ENCODE data around the gene SMIM41. TPM values are rescaled to one million over a fixed set of nuclear protein-coding genes. Genes with fewer than 3 reads are reported as not detected.

Gene SMIM41
- total RNA-seq, 1 donor from 2014 or later, result 1.5 TPM

DNA sequence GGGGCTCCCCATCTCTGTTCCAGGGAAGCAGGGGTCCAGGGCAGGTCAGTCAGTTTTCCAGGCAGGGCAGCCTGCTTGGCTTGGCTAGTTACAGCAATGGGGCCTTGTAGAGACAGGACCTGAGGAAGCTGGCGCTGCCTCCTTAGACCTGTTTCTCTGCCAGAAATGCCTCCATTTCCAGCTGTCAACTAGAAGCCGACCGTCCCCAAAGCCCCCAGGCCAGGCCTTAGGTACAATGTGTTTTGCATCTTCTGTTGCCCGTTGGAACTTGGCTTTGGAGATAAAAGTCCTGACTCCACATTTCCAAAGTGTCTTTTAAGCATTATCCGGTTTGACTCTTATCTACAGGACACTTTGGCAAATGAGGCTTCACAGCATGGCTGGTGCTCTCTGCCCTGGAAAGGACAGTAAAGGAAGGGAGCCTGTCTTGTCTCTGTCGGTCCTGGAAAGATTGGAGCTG, 69.7 kb downstream of the SMIM41 start:
- DNase-seq (ENCODE audit: extremely low spot score in 2 of 2), result no peak
- intact Hi-C loops (cut with DNase I), result loop anchor here (10.0 kb wide), 1 partner anchor 826 kb away; no protein-coding TSS in a partner anchor
- H3K27ac ChIP-seq, result peak overlapping the region; percentile 98
- H3K4me1 ChIP-seq, result peaks cover 89% of the 10 kb centered on the region
- TF ChIP-seq POLR2A (IDR thresholded peaks at IDR 0.05) (no peak), POLR2AphosphoS5 (IDR thresholded peaks at IDR 0.05; ENCODE audit: insufficient read depth in 1 of 2, low read depth in 1 of 2) (no peak)
- TF ChIP-seq, protein P1, sequence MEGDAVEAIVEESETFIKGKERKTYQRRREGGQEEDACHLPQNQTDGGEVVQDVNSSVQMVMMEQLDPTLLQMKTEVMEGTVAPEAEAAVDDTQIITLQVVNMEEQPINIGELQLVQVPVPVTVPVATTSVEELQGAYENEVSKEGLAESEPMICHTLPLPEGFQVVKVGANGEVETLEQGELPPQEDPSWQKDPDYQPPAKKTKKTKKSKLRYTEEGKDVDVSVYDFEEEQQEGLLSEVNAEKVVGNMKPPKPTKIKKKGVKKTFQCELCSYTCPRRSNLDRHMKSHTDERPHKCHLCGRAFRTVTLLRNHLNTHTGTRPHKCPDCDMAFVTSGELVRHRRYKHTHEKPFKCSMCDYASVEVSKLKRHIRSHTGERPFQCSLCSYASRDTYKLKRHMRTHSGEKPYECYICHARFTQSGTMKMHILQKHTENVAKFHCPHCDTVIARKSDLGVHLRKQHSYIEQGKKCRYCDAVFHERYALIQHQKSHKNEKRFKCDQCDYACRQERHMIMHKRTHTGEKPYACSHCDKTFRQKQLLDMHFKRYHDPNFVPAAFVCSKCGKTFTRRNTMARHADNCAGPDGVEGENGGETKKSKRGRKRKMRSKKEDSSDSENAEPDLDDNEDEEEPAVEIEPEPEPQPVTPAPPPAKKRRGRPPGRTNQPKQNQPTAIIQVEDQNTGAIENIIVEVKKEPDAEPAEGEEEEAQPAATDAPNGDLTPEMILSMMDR (IDR thresholded peaks at IDR 0.05), result no peak
- no peak overlapping the region for H3K4me3 ChIP-seq
- no peaks in the 10 kb centered on the region for H3K36me3 ChIP-seq
- H3K9me3 ChIP-seq, result no peaks in the 10 kb centered on the region
- H3K27me3 ChIP-seq, result no peaks in the 10 kb centered on the region

DNA sequence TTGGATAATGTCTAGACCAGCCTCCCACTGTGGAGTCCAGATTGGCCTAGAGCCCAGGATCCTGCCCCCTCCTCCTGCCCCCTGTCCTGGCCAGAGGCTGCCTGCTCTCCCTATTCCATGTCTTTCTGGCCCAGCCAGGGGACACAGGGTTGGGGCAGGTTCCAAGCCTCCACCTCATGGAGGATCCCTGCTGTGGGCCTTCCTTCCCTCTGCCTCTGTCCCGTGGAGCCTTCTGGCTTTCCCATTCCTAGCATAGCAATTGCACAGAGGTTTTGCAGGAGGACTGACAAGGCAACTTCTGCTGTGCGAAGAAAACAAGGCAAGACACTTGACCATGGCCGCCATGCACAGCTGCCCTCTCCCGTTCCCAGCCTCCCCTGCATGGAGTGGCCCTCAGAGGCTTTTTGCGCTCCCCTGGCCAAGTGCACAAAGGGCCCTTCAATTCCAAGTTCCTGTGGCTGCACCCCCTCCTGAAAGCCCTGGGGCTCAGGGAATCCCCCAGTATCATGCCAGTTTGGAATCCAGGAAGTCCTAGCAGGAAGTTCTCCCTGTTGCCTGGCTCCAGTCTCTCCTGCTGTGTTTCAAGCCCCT, 70.2 kb downstream of the SMIM41 start:
- intact Hi-C loops (cut with DNase I), result loop anchor here (10.0 kb wide), 1 partner anchor 825 kb away; no protein-coding TSS in a partner anchor
- no peak for DNase-seq (ENCODE audit: extremely low spot score in 2 of 2)
- TF ChIP-seq POLR2AphosphoS5 (IDR thresholded peaks at IDR 0.05; ENCODE audit: insufficient read depth in 1 of 2, low read depth in 1 of 2) (no peak), POLR2A (IDR thresholded peaks at IDR 0.05) (no peak)
- TF ChIP-seq, protein P1 (IDR thresholded peaks at IDR 0.05), result no peak
- H3K36me3 ChIP-seq, result no peaks in the 10 kb centered on the region
- H3K27me3 ChIP-seq, result no peaks in the 10 kb centered on the region
- H3K9me3 ChIP-seq, result no peaks in the 10 kb centered on the region
- H3K4me1 ChIP-seq, result peaks cover 84% of the 10 kb centered on the region
- H3K4me3 ChIP-seq, result no peak overlapping the region
- H3K27ac ChIP-seq, result peak overlapping the region; percentile 98

DNA sequence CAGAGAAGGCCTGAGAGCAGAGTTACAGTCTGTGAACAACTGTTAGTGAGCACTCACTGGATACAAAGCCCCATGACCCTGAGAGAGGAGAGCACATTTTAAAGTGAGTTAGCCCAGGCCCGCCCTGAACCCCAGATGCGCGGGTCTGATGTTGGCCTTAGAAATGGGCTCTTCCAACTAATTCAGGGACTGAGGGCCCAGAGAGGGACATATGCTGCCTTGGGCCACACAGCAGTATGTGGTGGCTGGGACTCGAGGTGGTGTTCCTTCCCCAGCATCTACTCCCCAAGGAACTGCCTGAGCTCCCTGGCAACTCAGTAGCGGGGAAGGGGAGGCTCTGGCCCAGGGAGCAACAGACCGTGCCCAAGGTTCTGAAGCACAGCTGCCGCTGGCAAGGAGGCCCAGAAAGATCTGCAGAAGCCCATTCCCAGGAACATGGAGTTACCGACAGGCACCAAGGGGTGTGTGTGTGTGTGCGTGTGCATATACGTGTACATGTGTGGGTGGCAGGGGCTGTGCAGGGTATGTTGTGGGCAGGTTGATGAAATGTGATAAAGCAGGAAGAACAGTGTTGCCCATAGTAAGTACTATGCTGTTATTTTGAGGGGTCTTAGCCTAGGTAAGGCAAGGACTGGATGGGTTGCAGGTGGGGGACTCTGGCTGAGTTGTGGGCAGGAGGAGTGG, 71.8 kb downstream of the SMIM41 start:
- Histone ChIP-seq H3K9me3 (no peaks in the 10 kb centered on the region), H3K4me3 (no peak overlapping the region), H3K27ac (peak overlapping the region; percentile 98), H3K4me1 (peaks cover 82% of the 10 kb centered on the region), H3K27me3 (no peaks in the 10 kb centered on the region), H3K36me3 (no peaks in the 10 kb centered on the region)
- TF ChIP-seq, protein P1 (IDR thresholded peaks at IDR 0.05), result no peak
- no peak for TF ChIP-seq POLR2AphosphoS5 (IDR thresholded peaks at IDR 0.05; ENCODE audit: insufficient read depth in 1 of 2, low read depth in 1 of 2)
- no peak for TF ChIP-seq POLR2A (IDR thresholded peaks at IDR 0.05)
- no peak for DNase-seq (ENCODE audit: extremely low spot score in 2 of 2)
- intact Hi-C loops (cut with DNase I), result no loop called here

DNA sequence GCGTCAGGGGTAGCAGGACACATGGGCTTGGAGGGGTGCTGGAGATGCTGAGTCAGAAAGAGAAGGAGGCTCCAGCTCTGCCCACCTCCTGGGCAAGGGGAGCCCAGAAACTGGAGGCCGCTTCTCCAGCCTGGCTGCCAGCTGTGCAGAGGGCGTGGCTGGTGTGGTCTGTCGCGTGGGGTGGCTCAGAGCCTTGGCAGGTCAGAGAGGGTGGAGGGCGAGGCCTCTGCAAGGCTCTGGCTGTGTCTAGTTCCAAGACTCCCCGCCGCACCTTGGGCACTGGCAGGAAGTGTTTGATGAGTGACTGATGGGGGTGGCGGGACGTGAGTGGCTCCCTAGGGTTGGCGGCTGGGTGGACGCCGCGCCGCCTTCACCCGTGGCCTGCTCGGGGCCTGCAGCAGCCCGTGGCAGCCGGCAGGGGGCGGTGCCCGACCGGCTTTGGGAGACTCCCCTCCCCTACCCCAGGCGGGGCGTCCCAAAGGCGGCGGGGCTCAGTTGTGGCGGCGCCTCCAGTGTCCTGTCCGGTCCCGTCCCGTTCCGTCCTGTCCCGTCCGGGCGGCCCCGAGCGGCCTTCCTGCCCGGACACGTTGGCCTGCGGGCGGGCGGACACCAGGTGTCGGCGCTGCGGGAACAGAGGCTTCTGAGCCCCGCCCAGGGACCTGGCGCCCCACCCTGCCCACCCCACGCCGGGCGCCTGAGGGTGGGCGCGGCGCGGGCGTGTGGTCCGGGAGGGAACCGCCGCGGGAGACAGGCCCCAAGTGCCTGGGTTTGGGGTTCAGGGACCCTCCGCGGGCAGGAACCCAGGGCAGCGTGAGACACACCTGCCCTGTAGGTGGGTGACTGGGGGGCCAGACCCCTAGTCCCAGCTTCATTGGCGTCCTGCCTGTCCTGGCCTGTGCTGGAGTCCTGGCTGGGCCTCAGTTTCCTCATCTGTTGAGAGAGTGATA, 72.6 kb downstream of the SMIM41 start:
- Histone ChIP-seq H3K27me3 (no peaks in the 10 kb centered on the region), H3K4me1 (peaks cover 76% of the 10 kb centered on the region), H3K27ac (peak overlapping the region; percentile 98), H3K4me3 (peak overlapping the region; percentile 27 to 44), H3K36me3 (no peaks in the 10 kb centered on the region), H3K9me3 (no peaks in the 10 kb centered on the region)
- no peak for DNase-seq (ENCODE audit: extremely low spot score in 2 of 2)
- intact Hi-C loops (cut with DNase I), result no loop called here
- TF ChIP-seq POLR2AphosphoS5 (IDR thresholded peaks at IDR 0.05; ENCODE audit: insufficient read depth in 1 of 2, low read depth in 1 of 2) (peak in 1 of 2 donors; percentile 31), POLR2A (IDR thresholded peaks at IDR 0.05) (no peak)
- TF ChIP-seq, protein P1 (IDR thresholded peaks at IDR 0.05), result peak; percentile 80 to 91 (median 90)
